ENCODE results near the gene NUDT14. TPM values are rescaled to one million over a fixed set of nuclear protein-coding genes. Genes with fewer than 3 reads are reported as not detected.

Gene NUDT14
- total and polyA plus RNA-seq, 2 of the 8 experiments (the other 6 are each of a cell fraction or from before 2014, with no cell fraction given) = 25.5 to 33.3 TPM

DNA sequence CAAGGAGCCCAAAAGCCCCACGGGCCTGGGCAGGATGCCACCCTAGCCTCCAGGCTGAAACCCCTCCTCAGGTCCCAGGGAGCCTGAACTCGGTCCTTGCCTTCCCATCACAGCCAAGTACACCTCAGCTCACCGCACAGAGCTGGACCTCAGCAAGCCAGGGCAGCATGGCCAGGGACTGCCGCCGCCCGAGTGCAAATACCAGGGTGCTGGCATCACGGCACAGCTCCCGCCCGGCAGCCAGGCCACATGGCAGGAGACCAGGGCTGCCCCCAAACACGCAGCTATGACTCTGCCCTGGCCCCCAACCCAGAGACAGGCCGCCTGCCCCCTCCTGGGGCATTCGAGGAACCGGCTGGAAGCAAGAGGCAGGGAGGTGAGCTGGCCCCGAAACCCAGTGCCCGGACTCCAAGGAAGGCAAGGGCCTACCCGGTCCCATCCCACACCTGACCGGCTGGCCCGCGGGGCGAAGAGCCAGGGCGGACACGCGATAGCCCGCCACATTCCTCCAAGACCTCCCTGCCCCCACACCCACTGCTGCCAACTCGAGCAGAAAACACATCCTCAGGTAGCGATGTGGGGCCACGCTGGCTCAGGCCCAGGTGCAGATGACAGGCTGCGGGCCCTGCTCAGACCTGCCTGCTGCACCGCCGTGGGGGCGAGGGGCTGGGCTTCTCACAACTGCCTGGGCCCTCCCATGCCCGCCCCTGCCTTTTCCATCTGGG, 15.2 kb downstream of the NUDT14 start (continued):
- no peak for TF ChIP-seq JUN (IDR thresholded peaks at IDR 0.05; ENCODE audit: low read depth, low read length)
